A673 (cell line): Measurements from ENCODE around the gene TCP11. TPM values are rescaled to one million over a fixed set of nuclear protein-coding genes. Genes with fewer than 3 reads are reported as not detected.

ENCODE experiments used
- BruUV-seq: library from RNA; stranded (reverse); fragments of 400-500 nt; replicated peaks from 2 replicates; lab custom pipeline; 2021; lab: Mats Ljungman, UMichigan
- CTCF ChIA-PET: fragments of 300-600 bp; sonication (Branson Sonifier 250); formaldehyde crosslinking; loops from one replicate; lab custom pipeline; 2022; ENCODE audit warnings: antibody characterized with exemption; lab: Charles Lee
- POLR2A ChIA-PET: fragments of 300-600 bp; sonication (Branson Sonifier 250); formaldehyde crosslinking; loops from one replicate; lab custom pipeline; 2022; ENCODE audit warnings: antibody characterized with exemption; ENCODE audit not compliant: low non-redundant PET; lab: Charles Lee
- DNase-seq: peaks from one replicate; pipeline ENCODE4 v3.0.0-alpha.2; 2015; ENCODE audit warnings: low spot score
- H3K27ac ChIP-seq: fragments of 200-600 bp; sonication (generic); 2 replicates; pipeline ENCODE4 v1.5.1; 2016; ENCODE audit warnings: mixed run types, low read depth, mild to moderate bottlenecking, mixed read lengths, antibody characterized with exemption, low read length; ENCODE audit not compliant: poor library complexity, severe bottlenecking
- H3K27me3 ChIP-seq: fragments of 200-600 bp; sonication (generic); replicated peaks from 2 replicates; pipeline ENCODE4 v1.6.1; 2017; ENCODE audit warnings: mixed run types, low read depth, mild to moderate bottlenecking, mixed read lengths, antibody characterized with exemption, low read length; ENCODE audit not compliant: insufficient read depth, poor library complexity
- H3K36me3 ChIP-seq: fragments of 200-600 bp; sonication (generic); 2 replicates; pipeline ENCODE4 v1.6.1; 2016; ENCODE audit warnings: mixed run types, mild to moderate bottlenecking, mixed read lengths, antibody characterized with exemption, low read length; ENCODE audit not compliant: insufficient read depth, poor library complexity, severe bottlenecking
- H3K4me1 ChIP-seq: fragments of 200-600 bp; sonication (generic); 2 replicates; pipeline ENCODE4 v1.6.1; 2017; ENCODE audit warnings: mixed run types, mild to moderate bottlenecking, mixed read lengths, antibody characterized with exemption, low read length; ENCODE audit not compliant: insufficient read depth, poor library complexity, severe bottlenecking
- H3K4me3 ChIP-seq: fragments of 200-600 bp; sonication (generic); 2 replicates; pipeline ENCODE4 v1.5.1; 2016; ENCODE audit warnings: low read depth, mixed run types, mild to moderate bottlenecking, mixed read lengths, low read length; ENCODE audit not compliant: poor library complexity, severe bottlenecking
- H3K9me3 ChIP-seq: fragments of 200-600 bp; sonication (generic); 2 replicates; pipeline ENCODE4 v1.6.1; 2016; ENCODE audit warnings: mixed run types, low read depth, mild to moderate bottlenecking, mixed read lengths, antibody characterized with exemption, low read length; ENCODE audit not compliant: poor library complexity, severe bottlenecking
- EZH2 ChIP-seq: fragments of 200-600 bp; sonication (generic); IDR thresholded peaks from 2 replicates; pipeline ENCODE4 v1.6.1; 2017; ENCODE audit warnings: borderline replicate concordance, low read depth, mild to moderate bottlenecking, mixed read lengths, antibody characterized with exemption, low read length; ENCODE audit not compliant: poor library complexity, severe bottlenecking
- intact Hi-C: fragments of 100-400 bp; cut with micrococcal nuclease; formaldehyde crosslinking; loops from one replicate; pipeline ENCODE4 v1.10.0; 2022; ENCODE audit not compliant: unreplicated experiment
- total RNA-seq: library from RNA; stranded (reverse); gene quantifications from 2 replicates; pipeline ENCODE4 v1.2.3, GENCODE V29; 2021
- TF ChIP-seq, protein P1 (sequence below): fragments of 300-800, 200-600 bp; sonication (generic); conservative IDR thresholded peaks from 2 replicates; pipeline ENCODE4 v1.5.1; 2017; ENCODE audit warnings: low read depth, mild to moderate bottlenecking, antibody characterized with exemption, low read length, moderate library complexity, mixed read lengths

TCP11 gene
- total RNA-seq, 1 experiment from 2014 or later = not detected

DNA sequence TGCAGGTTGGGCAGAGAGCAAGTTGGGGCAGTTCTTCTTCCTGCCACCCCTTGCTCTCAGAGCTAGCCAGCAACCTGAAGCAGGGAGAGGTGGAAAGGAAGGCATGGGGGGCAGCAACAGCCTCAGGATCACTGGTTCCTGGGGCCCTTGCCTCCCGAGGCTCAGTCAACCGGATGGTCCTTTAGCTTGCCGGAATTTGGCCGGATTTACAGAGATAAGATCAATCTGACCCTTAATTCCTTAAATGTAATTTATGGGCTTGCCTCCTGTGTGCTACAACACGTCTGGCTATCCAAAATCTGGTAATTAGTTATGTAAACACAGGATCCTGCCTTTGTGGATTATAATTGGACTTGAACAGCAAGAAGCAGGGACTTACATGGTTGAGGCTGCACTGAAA, 19.5 kb upstream of the TCP11 start:
- Histone ChIP-seq H3K27ac (no peak overlapping the region), H3K4me1 (peaks cover 4% of the 10 kb centered on the region), H3K4me3 (no peak overlapping the region), H3K27me3 (no peaks in the 10 kb centered on the region), H3K36me3 (no peaks in the 10 kb centered on the region), H3K9me3 (no peaks in the 10 kb centered on the region)
- no peak for TF ChIP-seq EZH2
- TF ChIP-seq, protein P1, sequence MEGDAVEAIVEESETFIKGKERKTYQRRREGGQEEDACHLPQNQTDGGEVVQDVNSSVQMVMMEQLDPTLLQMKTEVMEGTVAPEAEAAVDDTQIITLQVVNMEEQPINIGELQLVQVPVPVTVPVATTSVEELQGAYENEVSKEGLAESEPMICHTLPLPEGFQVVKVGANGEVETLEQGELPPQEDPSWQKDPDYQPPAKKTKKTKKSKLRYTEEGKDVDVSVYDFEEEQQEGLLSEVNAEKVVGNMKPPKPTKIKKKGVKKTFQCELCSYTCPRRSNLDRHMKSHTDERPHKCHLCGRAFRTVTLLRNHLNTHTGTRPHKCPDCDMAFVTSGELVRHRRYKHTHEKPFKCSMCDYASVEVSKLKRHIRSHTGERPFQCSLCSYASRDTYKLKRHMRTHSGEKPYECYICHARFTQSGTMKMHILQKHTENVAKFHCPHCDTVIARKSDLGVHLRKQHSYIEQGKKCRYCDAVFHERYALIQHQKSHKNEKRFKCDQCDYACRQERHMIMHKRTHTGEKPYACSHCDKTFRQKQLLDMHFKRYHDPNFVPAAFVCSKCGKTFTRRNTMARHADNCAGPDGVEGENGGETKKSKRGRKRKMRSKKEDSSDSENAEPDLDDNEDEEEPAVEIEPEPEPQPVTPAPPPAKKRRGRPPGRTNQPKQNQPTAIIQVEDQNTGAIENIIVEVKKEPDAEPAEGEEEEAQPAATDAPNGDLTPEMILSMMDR = no peak
- intact Hi-C loops = no loop called here
- ChIA-PET POLR2A (no interaction called here), CTCF (no interaction called here)
- no peak for DNase-seq
- no TSS peak for BruUV-seq

DNA sequence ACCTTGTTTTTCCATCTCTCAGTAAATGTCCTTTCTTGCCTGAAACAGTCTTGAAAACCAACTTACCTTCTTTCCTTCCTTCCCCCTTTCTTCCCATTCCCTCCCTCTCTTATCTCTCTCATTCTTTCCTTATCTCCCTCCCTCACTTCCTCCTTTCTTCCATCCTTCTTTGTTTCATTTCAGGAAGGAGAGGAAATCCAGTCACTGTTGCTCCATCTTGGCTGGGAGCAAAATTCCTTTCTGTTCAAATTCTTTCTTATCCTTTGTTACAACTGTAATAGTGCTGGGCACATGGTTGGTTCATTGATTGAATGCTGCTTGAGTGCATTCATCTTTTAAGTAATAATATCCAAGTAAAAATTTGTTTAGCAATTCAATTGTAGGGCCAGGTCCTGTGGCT, 17.4 kb upstream of the TCP11 start:
- intact Hi-C loops = no loop called here
- Histone ChIP-seq H3K4me1 (peaks cover 4% of the 10 kb centered on the region), H3K27me3 (no peaks in the 10 kb centered on the region), H3K4me3 (no peak overlapping the region), H3K27ac (no peak overlapping the region), H3K9me3 (no peaks in the 10 kb centered on the region), H3K36me3 (no peaks in the 10 kb centered on the region)
- ChIA-PET CTCF (no interaction called here), POLR2A (interaction anchor here (0.7 kb wide), 1 partner anchor 661 kb away, joined by 7 read pairs; no protein-coding TSS in a partner anchor)
- no peak for DNase-seq
- TF ChIP-seq EZH2 = no peak
- TF ChIP-seq, protein P1 = no peak
- BruUV-seq = no TSS peak

DNA sequence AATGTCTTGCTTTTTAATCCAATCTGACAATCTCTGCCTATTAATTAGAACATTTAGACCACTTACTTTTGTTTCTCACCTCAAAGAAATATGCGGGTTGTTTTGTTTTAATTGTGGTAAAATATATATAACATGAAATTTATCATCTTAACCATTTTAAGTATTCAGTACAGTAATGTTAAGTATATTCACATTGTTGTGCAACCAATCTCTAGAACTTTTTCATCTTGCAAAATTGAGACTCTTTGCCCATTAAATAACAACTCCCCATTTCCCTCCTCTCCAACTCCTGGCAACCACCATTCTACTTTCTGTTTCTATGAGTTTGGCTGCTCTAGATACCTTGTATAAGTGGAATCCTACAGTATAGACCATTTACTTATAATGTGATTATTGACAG, 13.8 kb upstream of the TCP11 start:
- H3K36me3 ChIP-seq = no peaks in the 10 kb centered on the region
- DNase-seq = no peak
- H3K27me3 ChIP-seq = no peaks in the 10 kb centered on the region
- no peak overlapping the region for H3K4me3 ChIP-seq
- intact Hi-C loops = no loop called here
- ChIA-PET POLR2A (no interaction called here), CTCF (no interaction called here)
- no peaks in the 10 kb centered on the region for H3K4me1 ChIP-seq
- TF ChIP-seq, protein P1 = no peak
- no peak for TF ChIP-seq EZH2
- H3K9me3 ChIP-seq = no peaks in the 10 kb centered on the region
- H3K27ac ChIP-seq = no peak overlapping the region
- BruUV-seq = no TSS peak
